IPS-18a (cell line): ENCODE measurements around the gene HBM.
"Not testable (repeated sequence)": the region's sequence is repeated elsewhere in the genome, so short reads cannot be mapped to it uniquely, and the experiment has no call there.

Experiments used
- H3K27ac ChIP-seq: one replicate; pipeline ENCODE4 v1.5.1; 2013; ENCODE audit warnings: low read length
- H3K27me3 ChIP-seq: one replicate; pipeline ENCODE4 v1.6.1; 2013; ENCODE audit warnings: mild to moderate bottlenecking, low read length; ENCODE audit not compliant: control insufficient read depth, insufficient read depth
- H3K36me3 ChIP-seq: one replicate; pipeline ENCODE4 v1.6.1; 2013; ENCODE audit warnings: low read depth, low read length; ENCODE audit not compliant: control insufficient read depth
- H3K4me1 ChIP-seq: one replicate; pipeline ENCODE4 v1.6.1; 2013; ENCODE audit warnings: low read depth, low read length; ENCODE audit not compliant: control insufficient read depth
- H3K4me3 ChIP-seq: one replicate; pipeline ENCODE4 v1.5.1; 2013; ENCODE audit warnings: low read length
- H3K9ac ChIP-seq: one replicate; pipeline ENCODE4 v1.6.1; 2013; ENCODE audit warnings: mild to moderate bottlenecking, low read length, moderate library complexity
- H3K9me3 ChIP-seq: one replicate; pipeline ENCODE4 v1.6.1; 2013; ENCODE audit warnings: low read depth, low read length; ENCODE audit not compliant: control insufficient read depth

HBM gene, protein sequence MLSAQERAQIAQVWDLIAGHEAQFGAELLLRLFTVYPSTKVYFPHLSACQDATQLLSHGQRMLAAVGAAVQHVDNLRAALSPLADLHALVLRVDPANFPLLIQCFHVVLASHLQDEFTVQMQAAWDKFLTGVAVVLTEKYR

GRCh38 chr16:165539-166374 is at the start of gene HBM:
Gene HBM (plus strand): TSS chr16:165978. CDS start chr16:165998, 20 bp downstream.
- peaks cover 80% of the 10 kb centered on the region for H3K27me3 ChIP-seq

DNA sequence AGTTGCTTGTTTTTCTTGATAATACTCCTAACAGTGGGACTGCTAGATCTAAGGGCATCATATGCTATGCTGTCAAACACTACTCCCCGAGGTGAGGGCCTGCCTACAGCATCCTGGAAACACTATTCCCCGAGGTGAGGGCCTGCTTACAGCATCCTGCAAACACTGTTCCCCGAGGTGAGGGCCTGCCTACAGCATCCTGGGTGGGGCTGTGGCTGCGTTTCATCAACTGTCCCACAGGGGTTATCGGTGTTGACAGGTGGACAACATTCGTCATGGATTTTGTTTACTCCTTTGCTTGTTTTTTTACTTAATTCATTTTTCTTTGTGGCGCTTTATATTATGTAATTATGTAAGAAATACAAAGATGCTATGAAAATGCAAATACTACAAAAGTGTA is 49.8 kb upstream of the HBM start:
- Histone ChIP-seq H3K27me3 (no peaks in the 10 kb centered on the region), H3K9me3 (no peaks in the 10 kb centered on the region), H3K4me3 (no peak overlapping the region), H3K36me3 (peaks cover 3% of the 10 kb centered on the region), H3K9ac (no peak overlapping the region), H3K27ac (no peak overlapping the region), H3K4me1 (no peaks in the 10 kb centered on the region)

More at GRCh38 chr16:165539-166374, at the start of gene HBM:
- H3K4me3 ChIP-seq = peak within 1 kb of the TSS; percentile 51
- H3K9me3 ChIP-seq = no peaks in the 10 kb centered on the region
- no peak within 1 kb of the TSS for H3K9ac ChIP-seq
- H3K36me3 ChIP-seq = no peaks in the 10 kb centered on the region
- peaks cover 11% of the 10 kb centered on the region for H3K4me1 ChIP-seq
- no peak within 1 kb of the TSS for H3K27ac ChIP-seq

- Histone ChIP-seq H3K27ac (no peak overlapping the region), H3K9ac (no peak overlapping the region), H3K36me3 (no peaks in the 10 kb centered on the region), H3K4me1 (no peaks in the 10 kb centered on the region), H3K9me3 (no peaks in the 10 kb centered on the region), H3K4me3 (no peak overlapping the region), H3K27me3 (no peaks in the 10 kb centered on the region)
These were observed 48.1 kb upstream of the HBM start for GRCh38 chr16:117379-118365.

- H3K9me3 ChIP-seq = no peaks in the 10 kb centered on the region
- H3K27ac ChIP-seq = no peak overlapping the region
- H3K27me3 ChIP-seq = no peaks in the 10 kb centered on the region
- H3K9ac ChIP-seq = no peak overlapping the region
- no peaks in the 10 kb centered on the region for H3K36me3 ChIP-seq
- H3K4me1 ChIP-seq = no peaks in the 10 kb centered on the region
- H3K4me3 ChIP-seq = no peak overlapping the region
These were observed 46.9 kb upstream of the HBM start for GRCh38 chr16:118857-119256.

- no peak overlapping the region for H3K27ac ChIP-seq
- no peak overlapping the region for H3K4me3 ChIP-seq
- H3K27me3 ChIP-seq = no peaks in the 10 kb centered on the region
- no peaks in the 10 kb centered on the region for H3K9me3 ChIP-seq
- H3K4me1 ChIP-seq = no peaks in the 10 kb centered on the region
- no peaks in the 10 kb centered on the region for H3K36me3 ChIP-seq
- no peak overlapping the region for H3K9ac ChIP-seq
These were observed 46.5 kb upstream of the HBM start for GRCh38 chr16:119295-119694.

- no peaks in the 10 kb centered on the region for H3K36me3 ChIP-seq
- H3K9ac ChIP-seq = no peak overlapping the region
- no peaks in the 10 kb centered on the region for H3K27me3 ChIP-seq
- no peaks in the 10 kb centered on the region for H3K9me3 ChIP-seq
- no peak overlapping the region for H3K27ac ChIP-seq
- no peaks in the 10 kb centered on the region for H3K4me1 ChIP-seq
- H3K4me3 ChIP-seq = no peak overlapping the region
These were observed 45.8 kb upstream of the HBM start for GRCh38 chr16:119835-120491.

DNA sequence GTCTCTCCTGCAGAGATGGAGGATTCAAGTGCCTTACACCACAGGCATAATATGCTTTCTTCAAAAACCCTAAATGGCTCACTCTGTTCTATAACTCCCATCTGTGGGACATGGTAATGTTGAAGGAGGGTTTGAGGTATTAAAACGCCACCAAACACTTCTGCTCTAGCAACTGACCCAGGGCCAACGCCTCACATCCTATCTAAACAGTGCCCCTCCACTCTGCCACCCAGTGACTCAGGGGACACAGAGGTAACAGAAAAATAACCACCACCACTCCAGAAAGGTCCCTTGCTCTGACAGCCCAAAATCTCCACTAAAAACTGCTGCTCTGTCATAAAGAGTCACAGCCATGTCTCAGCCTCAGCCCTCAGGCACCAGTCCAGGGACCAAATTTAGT is 45.0 kb upstream of the HBM start:
- H3K9me3 ChIP-seq = no peaks in the 10 kb centered on the region
- no peaks in the 10 kb centered on the region for H3K36me3 ChIP-seq
- no peak overlapping the region for H3K4me3 ChIP-seq
- H3K27ac ChIP-seq = no peak overlapping the region
- no peaks in the 10 kb centered on the region for H3K4me1 ChIP-seq
- no peak overlapping the region for H3K9ac ChIP-seq
- H3K27me3 ChIP-seq = no peaks in the 10 kb centered on the region

GRCh38 chr16:122361-122760 is 43.4 kb upstream of the HBM start:
- Histone ChIP-seq H3K27me3 (no peaks in the 10 kb centered on the region), H3K36me3 (no peaks in the 10 kb centered on the region), H3K9me3 (no peaks in the 10 kb centered on the region), H3K27ac (no peak overlapping the region), H3K4me3 (no peak overlapping the region), H3K9ac (no peak overlapping the region), H3K4me1 (no peaks in the 10 kb centered on the region)

- not testable (repeated sequence) for H3K27me3 ChIP-seq, H3K9ac ChIP-seq, H3K9me3 ChIP-seq, H3K4me1 ChIP-seq, H3K27ac ChIP-seq, H3K4me3 ChIP-seq, H3K36me3 ChIP-seq
These were observed 42.0 kb upstream of the HBM start for GRCh38 chr16:123558-124350.

DNA sequence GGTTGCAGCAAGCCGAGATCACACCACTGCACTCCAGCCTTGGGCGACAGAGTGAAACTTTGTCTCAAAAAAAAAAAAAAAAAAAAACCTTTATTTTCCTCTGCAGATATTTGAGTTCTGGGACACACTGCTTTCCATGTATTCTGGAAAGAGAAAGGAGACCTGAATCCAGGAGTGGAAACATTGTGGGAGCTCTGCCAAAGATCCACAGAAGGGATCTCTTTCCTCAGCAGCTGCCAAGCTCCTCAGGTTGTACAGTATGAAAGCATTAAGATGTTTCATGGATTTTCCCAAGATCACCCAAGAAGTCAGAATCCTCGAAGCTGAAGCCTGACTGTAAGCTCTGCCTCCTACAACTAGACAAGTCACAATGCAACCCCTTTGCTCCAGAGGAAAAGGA is 40.8 kb upstream of the HBM start:
- Histone ChIP-seq H3K27ac (no peak overlapping the region), H3K4me1 (no peaks in the 10 kb centered on the region), H3K27me3 (no peaks in the 10 kb centered on the region), H3K9ac (no peak overlapping the region), H3K36me3 (no peaks in the 10 kb centered on the region), H3K4me3 (no peak overlapping the region), H3K9me3 (no peaks in the 10 kb centered on the region)
